Renal cortex interstitium (tissue), 15 donors: ENCODE data around the gene ACTR3C. TPM values are rescaled to one million over a fixed set of nuclear protein-coding genes. Genes with fewer than 3 reads are reported as not detected.

ENCODE experiments used
- DNase-seq, 11 donors: peaks; one replicate each; pipeline ENCODE4 v3.0.0-alpha.2; 2013; ENCODE audit warnings: low read depth in 9 of 11, low spot score in 4 of 11; ENCODE audit errors: extremely low read depth in 1 of 11
- long read RNA-seq, 16 experiments: transcript quantifications; one replicate each; lab custom pipeline, GENCODE V29; 2026
- polyA plus RNA-seq, 3 donors: library from polyadenylated mRNA; unstranded; fragments of 120-200 nt; gene quantifications; one replicate each; pipeline ENCODE4 v1.2.1, GENCODE V29; 2013; ENCODE audit not compliant: insufficient read length in 3 of 3

ACTR3C gene
- polyA plus RNA-seq: 1 to 10 TPM; 6.6 to 9.7 (median 9.5) TPM
- long read RNA-seq, donor 1, partial matches to known transcripts: 0 of 20 reads
- long read RNA-seq, donor 1, other reads (novel, unspliced or antisense): 20 of 20 reads
- long read RNA-seq, donor 2, full-length matches to known transcripts: 1 of 47 reads
- long read RNA-seq, donor 2, partial matches to known transcripts: 32 of 47 reads
- long read RNA-seq, donor 2, other reads (novel, unspliced or antisense): 14 of 47 reads
- long read RNA-seq, donor 3: 0 reads
- long read RNA-seq, donor 4, full-length matches to known transcripts: 1 of 1 reads
- long read RNA-seq, donor 4, partial matches to known transcripts: 0 of 1 reads
- long read RNA-seq, donor 4, other reads (novel, unspliced or antisense): 0 of 1 reads
- long read RNA-seq, donor 5: 0 reads
- long read RNA-seq, donor 6, full-length matches to known transcripts: 2 of 2 reads
- long read RNA-seq, donor 6, partial matches to known transcripts: 0 of 2 reads
- long read RNA-seq, donor 6, other reads (novel, unspliced or antisense): 0 of 2 reads
- long read RNA-seq, donor 7: 0 reads
- long read RNA-seq, donor 8: 0 reads
- long read RNA-seq, donor 9, full-length matches to known transcripts: 2 of 46 reads
- long read RNA-seq, donor 9, partial matches to known transcripts: 44 of 46 reads
- long read RNA-seq, donor 9, other reads (novel, unspliced or antisense): 0 of 46 reads
- long read RNA-seq, donor 10, full-length matches to known transcripts: 1 of 1 reads
- long read RNA-seq, donor 10, partial matches to known transcripts: 0 of 1 reads
- long read RNA-seq, donor 10, other reads (novel, unspliced or antisense): 0 of 1 reads
- long read RNA-seq, donor 11, full-length matches to known transcripts: 1 of 1 reads
- long read RNA-seq, donor 11, partial matches to known transcripts: 0 of 1 reads
- long read RNA-seq, donor 11, other reads (novel, unspliced or antisense): 0 of 1 reads
- long read RNA-seq, donor 12, full-length matches to known transcripts: 1 of 13 reads
- long read RNA-seq, donor 12, partial matches to known transcripts: 0 of 13 reads
- long read RNA-seq, donor 12, other reads (novel, unspliced or antisense): 12 of 13 reads
- long read RNA-seq, donor 13: 0 reads
- long read RNA-seq, donor 14: 0 reads
- long read RNA-seq, donor 15, full-length matches to known transcripts: 1 of 1 reads
- long read RNA-seq, donor 15, partial matches to known transcripts: 0 of 1 reads
- long read RNA-seq, donor 15, other reads (novel, unspliced or antisense): 0 of 1 reads
- long read RNA-seq, donor 16, full-length matches to known transcripts: 6 of 181 reads
- long read RNA-seq, donor 16, partial matches to known transcripts: 167 of 181 reads
- long read RNA-seq, donor 16, other reads (novel, unspliced or antisense): 8 of 181 reads

- DNase-seq: peak in 6 of 11 donors; percentile 58 to 73 (median 70)
These were observed at the start of gene ACTR3C, which contains the start of gene LRRC61 for GRCh38 chr7:150322833-150323681. Gene ACTR3C (minus strand): TSS chr7:150323545. CDS start chr7:150295296, 28,249 bp downstream. Gene LRRC61 (plus strand): TSS chr7:150323355. CDS start chr7:150336862, 13,507 bp downstream.

DNA sequence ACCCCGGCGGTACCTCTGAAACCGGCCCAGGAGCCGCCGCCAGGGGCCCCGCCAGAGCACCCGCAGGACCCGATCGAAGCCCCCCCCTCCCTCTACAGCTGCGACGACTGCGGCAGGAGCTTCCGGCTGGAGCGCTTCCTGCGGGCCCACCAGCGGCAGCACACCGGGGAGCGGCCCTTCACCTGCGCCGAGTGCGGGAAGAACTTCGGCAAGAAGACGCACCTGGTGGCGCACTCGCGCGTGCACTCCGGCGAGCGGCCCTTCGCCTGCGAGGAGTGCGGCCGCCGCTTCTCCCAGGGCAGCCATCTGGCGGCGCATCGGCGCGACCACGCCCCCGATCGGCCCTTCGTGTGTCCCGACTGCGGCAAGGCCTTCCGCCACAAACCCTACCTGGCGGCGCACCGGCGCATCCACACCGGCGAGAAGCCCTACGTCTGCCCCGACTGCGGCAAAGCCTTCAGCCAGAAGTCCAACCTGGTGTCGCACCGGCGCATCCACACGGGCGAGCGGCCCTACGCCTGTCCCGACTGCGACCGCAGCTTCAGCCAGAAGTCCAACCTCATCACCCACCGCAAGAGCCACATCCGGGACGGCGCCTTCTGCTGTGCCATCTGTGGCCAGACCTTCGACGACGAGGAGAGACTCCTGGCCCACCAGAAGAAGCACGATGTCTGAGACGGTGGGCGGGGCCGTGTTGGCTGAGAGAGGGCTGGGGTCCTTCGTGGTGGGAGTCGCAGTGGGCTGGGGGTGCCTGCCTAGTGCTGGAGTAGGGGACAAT, 49.1 kb upstream of the ACTR3C start:
- DNase-seq: no peak

DNA sequence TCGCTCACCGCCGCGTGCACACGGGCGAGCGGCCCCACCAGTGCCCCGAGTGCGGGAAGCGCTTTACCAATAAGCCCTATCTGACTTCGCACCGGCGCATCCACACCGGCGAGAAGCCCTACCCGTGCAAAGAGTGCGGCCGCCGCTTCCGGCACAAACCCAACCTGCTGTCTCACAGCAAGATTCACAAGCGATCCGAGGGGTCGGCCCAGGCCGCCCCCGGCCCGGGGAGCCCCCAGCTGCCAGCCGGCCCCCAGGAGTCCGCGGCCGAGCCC, 48.6 kb upstream of the ACTR3C start:
- no peak for DNase-seq

- no peak for DNase-seq
These were observed 48.0 kb upstream of the ACTR3C start for GRCh38 chr7:150371131-150371995.

DNA sequence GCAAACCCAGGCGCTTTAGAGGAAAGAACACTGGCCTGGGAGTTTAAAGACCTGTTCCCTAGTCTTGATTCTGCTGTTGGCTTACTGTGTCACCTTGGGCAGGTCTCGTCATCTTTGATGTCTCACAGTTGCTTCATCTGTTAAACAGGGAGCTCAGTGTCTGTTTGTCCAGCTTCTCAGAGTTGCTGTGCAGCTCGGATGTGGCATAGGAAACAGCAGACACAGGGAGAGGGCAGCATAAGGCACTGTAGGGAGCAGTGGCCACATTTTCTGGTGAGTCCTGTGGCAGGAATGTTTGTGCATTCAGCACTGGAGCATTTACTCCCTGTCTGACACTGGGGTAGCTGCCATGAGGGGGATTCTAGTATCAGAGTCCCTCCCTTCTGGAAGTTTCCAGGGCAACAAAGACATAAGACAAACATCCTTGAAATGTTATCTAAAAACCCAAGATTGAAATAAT, 47.3 kb upstream of the ACTR3C start:
- DNase-seq: no peak

DNA sequence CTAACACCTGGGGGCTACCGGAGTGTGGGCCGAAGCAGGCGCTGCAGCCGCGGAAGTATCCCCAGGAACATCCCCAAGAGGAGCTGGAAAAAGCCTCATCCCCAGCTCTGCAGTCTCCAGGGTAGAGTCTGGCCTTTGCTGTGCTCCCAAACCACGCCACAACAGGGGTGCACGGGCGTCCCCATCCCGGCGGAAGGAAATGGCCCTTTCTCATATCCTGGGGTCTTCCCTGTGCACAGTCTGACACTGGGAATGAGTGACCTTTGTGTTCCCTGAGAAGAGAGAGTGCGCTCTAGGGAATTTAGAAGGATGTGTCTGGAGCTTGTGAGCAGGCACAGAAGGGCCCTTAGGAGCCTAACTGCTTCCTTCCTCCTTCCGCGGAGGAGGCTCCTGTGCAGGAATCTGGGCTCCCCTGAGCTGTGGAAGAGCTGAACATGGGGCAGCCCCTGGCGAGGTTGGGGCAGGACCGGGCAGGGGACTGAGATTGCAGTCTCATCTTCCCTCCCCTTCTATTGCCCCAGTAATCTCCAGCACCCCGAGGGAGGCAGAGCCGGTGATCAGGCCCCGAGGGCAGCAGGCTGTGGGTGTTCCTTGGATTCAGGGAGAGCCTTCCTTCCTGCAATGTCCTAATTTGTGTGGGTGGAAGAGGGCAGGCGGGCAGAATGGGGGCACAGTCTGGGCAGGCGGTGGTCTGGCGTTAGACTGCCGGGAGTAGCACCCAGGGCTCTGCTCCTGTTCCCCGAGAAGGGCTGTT, 46.6 kb upstream of the ACTR3C start:
- DNase-seq: no peak

- peak in 6 of 11 donors; percentile 51 to 82 (median 71) for DNase-seq
These were observed 45.8 kb upstream of the ACTR3C start for GRCh38 chr7:150368884-150369747.

DNA sequence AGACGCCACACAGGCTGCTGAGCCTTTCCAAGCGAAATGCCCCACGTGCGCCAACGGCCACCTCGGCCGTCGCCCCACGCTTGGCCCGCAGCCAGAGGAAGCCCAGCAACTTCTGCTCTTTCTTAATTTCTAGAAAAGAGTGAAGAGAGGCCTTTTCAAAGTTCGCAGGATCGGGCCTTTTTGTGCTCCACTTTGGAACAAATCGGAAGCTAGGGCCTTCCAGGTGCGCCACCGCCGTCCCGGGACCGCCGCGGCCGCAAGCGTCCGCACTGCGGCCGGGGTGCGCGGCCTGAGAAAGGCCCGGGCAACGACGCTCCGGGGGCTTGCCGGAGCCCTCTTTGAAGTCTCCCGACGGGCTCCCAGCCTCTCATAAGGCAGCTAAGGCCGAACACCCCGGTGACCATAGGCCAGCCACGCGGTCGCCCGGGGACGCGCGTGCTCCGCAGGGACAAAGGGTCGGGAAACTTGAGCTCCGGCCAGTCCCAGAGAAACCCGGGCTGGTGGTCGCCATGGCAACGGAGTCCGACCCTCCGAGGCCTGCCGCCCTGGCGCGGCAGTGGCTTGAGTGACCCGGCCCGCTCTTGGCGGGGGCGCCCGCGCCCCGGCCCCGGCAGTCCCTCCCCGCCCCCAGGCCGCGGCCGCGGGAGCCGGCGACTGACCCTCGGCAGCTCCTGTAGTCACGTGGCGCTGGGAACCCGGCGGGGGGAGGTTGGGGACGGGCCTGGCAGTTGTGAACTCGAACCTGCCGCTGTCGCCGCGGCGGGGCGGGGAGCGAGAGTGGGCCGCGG, 44.9 kb upstream of the ACTR3C start, which contains the start of gene REPIN1:
Gene REPIN1, plus strand, starts transcription at position 727 of the 788 bp plus-strand sequence. CDS start 890 bp downstream, outside the sequence.
- DNase-seq: peak in 9 of 11 donors; percentile 50 to 90 (median 83)

- no peak for DNase-seq
These were observed 44.3 kb upstream of the ACTR3C start for GRCh38 chr7:150367677-150368095.

DNA sequence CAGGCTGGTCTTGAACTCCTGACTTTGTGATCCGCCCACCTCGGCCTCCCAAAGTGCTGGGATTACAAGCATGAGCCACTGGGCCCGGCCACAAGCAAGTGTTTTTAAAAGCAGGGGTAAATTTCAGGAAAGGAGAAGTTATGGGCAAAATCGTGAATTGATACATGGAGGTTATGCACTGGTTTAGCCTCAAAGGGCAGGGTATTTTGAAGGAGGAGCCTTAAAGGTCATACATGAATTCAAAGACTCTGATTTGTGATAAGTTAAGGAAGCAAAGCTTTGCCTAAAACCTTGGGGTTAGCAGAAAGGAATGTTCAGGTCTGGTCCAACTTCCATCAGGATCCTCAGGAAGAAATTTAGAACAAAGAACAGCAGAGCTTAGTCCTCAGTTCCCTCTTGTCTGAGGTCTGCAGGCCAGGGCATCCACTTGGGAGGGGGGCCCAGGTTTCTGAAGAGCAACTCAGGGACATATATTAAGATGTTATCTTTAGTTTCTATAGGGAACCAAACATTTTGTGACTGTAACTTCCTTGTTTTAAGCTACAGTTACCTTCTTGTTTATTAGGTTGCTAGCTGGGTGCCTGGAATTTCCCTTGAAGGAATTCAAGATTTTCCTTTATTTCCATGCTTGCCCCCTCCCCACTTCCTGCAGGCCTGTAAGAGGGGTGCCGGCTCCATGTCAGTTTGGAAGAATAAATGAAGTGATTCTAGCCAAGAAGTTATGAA, 42.5 kb upstream of the ACTR3C start:
- DNase-seq: no peak

- DNase-seq: no peak
These were observed 41.8 kb upstream of the ACTR3C start for GRCh38 chr7:150365194-150365593.

- DNase-seq: no peak
These were observed 40.5 kb upstream of the ACTR3C start for GRCh38 chr7:150363872-150364271.

DNA sequence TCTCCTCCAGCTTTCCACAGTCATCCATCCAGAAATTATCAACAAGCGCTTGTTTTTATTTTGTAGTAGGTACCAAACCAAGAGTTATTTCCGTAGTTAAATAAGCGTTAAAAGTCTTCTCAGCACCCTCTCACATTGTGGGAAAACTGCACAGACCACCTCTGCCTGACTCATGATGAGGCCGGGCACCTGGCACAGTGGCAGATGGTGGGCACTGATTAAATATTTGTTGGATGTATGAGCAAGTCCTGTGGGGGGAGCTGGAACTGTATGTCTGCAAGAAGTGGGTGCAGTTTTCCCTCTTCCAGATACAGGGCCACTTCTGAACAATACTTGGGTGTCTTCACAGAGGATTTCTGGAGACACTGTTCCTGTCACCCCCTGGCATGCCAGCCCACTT, 40.0 kb upstream of the ACTR3C start:
- DNase-seq: no peak
